Measurements from ENCODE around the gene SCT.

Gene SCT

DNA sequence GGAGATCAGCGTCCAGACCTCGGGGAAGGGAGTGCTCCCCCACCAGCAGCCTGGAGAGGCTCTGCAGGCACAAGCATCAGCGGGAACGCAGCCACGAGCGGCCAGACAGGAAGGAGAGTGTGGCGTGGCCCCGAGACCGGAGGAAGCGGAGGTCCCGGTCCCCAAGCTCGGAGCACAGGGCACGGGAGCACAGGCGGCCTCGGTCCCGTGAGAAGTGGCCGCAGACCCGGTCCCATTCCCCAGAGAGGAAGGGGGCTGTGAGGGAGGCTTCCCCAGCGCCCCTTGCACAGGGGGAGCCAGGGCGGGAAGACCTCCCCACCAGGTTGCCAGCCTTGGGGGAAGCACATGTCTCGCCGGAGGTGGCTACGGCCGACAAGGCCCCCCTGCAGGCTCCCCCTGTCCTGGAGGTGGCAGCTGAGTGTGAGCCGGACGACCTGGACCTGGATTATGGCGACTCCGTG lies 18.2 kb downstream of the SCT start:
- no peak for DNase-seq (ENCODE audit: low read depth)
- H3K4me3 ChIP-seq (ENCODE audit: low read depth, low read length) = no peak overlapping the region
- TF ChIP-seq, protein P1, sequence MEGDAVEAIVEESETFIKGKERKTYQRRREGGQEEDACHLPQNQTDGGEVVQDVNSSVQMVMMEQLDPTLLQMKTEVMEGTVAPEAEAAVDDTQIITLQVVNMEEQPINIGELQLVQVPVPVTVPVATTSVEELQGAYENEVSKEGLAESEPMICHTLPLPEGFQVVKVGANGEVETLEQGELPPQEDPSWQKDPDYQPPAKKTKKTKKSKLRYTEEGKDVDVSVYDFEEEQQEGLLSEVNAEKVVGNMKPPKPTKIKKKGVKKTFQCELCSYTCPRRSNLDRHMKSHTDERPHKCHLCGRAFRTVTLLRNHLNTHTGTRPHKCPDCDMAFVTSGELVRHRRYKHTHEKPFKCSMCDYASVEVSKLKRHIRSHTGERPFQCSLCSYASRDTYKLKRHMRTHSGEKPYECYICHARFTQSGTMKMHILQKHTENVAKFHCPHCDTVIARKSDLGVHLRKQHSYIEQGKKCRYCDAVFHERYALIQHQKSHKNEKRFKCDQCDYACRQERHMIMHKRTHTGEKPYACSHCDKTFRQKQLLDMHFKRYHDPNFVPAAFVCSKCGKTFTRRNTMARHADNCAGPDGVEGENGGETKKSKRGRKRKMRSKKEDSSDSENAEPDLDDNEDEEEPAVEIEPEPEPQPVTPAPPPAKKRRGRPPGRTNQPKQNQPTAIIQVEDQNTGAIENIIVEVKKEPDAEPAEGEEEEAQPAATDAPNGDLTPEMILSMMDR (IDR thresholded peaks at IDR 0.05; ENCODE audit: control insufficient read depth, extremely low read depth, insufficient read depth) = no peak

DNA sequence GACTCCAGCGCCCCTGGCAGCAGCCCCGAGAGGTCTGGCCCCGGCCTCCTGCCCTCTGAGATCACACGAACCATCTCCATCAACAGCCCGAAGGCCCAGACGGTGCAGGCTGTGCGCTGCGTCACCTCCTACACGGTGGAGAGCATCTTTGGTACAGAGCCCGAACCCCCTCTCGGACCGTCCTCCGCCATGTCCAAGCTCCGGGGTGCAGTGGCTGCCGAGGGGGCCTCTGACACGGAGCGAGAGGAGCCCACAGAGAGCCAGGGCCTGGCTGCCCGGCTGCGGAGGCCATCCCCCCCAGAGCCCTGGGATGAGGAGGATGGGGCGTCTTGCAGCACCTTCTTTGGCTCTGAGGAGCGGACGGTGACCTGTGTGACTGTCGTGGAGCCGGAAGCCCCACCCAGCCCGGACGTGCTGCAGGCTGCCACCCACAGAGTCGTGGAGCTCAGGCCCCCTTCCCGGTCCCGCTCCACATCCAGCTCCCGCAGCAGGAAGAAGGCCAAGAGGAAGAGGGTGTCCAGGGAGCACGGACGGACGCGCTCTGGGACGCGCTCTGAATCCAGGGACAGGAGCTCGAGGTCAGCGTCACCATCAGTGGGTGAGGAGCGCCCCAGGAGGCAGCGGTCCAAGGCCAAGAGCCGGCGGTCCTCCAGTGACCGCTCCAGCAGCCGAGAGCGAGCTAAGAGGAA lies 18.9 kb downstream of the SCT start:
- DNase-seq (ENCODE audit: low read depth) = no peak
- TF ChIP-seq, protein P1 (IDR thresholded peaks at IDR 0.05; ENCODE audit: control insufficient read depth, extremely low read depth, insufficient read depth) = no peak
- no peak overlapping the region for H3K4me3 ChIP-seq (ENCODE audit: low read depth, low read length)

DNA sequence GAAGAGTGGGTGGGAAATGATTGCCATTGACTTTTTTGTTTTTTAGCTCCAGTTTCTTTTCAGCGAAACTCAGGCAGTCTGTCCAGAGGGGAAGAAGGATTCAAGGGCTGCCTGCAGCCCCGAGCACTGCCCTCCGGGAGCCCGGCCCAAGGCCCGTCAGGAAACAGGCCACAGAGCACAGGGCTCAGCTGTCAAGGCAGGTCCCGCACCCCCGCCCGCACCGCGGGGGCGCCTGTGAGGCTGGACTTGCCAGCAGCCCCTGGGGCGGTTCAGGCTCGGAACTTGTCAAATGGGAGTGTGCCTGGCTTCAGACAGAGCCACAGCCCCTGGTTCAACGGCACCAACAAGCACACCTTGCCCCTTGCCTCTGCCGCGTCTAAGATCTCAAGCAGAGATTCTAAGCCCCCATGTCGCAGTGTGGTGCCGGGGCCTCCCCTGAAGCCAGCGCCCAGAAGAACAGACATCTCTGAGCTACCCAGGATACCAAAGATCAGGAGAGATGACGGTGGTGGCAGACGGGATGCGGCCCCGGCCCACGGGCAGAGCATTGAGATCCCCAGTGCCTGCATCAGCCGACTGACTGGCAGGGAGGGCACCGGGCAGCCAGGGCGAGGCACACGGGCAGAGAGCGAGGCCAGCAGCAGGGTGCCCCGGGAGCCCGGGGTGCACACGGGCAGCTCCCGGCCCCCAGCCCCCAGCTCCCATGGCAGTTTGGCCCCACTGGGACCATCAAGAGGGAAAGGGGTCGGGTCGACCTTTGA lies 19.8 kb downstream of the SCT start:
- TF ChIP-seq, protein P1 (IDR thresholded peaks at IDR 0.05; ENCODE audit: control insufficient read depth, extremely low read depth, insufficient read depth) = no peak
- H3K4me3 ChIP-seq (ENCODE audit: low read depth, low read length) = no peak overlapping the region
- DNase-seq (ENCODE audit: low read depth) = no peak

DNA sequence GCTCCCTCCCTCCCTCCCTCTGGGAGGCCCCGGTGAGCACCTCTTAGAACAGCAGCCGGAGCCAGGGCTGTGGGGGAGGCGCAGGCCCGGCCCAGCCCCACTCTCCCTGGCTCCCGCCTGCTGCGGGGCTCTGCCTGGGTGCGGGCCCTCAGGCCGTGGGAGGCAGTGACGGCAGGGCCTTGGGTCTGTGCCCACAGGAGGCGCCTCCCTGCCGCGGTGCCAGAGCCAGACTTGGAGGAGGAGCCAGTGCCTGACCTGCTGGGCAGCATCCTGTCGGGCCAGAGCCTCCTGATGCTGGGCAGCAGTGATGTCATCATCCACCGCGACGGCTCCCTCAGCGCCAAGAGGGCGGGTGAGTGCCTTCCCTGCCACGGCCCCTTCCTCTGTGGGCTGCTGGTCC lies 20.7 kb downstream of the SCT start:
- TF ChIP-seq, protein P1 (IDR thresholded peaks at IDR 0.05; ENCODE audit: control insufficient read depth, extremely low read depth, insufficient read depth) = no peak
- H3K4me3 ChIP-seq (ENCODE audit: low read depth, low read length) = no peak overlapping the region
- peak; percentile 85 for DNase-seq (ENCODE audit: low read depth)

DNA sequence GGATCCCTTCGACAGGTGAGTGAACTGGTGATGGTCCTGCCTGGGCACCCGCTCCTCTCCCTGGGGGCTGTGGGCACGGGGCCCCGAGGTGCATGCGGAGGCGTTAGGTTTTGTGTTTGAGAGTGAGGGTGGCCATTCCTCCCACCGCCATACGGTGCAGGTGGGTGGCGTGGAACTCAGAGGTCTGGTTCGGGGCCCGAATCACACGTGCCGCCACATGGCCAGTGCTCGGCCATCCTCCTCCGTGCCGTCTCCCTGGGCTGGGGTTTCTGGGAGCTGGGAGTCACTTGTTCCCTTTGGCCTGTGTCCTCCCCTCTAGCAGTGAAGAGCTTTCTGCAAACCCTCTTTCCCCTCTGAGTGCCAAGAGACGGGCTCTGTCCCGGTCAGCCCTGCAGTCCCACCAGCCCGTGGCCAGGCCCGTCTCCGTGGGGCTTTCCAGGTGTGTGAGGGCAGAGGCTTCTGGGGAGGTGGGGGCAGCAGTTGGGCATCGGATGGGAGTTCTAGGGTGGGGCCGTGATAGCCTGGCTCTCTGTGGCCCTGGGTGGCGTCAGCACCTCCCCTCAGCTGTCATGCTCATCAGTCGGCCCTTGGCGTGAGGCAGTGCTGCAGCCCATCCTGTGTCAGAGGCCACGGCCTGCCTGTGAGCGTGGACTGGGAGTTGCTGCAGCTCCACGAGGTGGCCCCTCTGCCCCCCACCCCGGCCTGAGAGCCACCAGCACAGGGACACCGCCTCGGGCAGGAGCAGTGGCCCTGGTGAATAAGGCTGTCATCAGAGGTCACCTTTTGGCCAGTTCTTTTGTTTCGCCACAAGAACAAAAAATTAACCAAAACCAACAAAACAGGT lies 21.5 kb downstream of the SCT start:
- no peak for DNase-seq (ENCODE audit: low read depth)
- H3K4me3 ChIP-seq (ENCODE audit: low read depth, low read length) = no peak overlapping the region
- TF ChIP-seq, protein P1 (IDR thresholded peaks at IDR 0.05; ENCODE audit: control insufficient read depth, extremely low read depth, insufficient read depth) = no peak

DNA sequence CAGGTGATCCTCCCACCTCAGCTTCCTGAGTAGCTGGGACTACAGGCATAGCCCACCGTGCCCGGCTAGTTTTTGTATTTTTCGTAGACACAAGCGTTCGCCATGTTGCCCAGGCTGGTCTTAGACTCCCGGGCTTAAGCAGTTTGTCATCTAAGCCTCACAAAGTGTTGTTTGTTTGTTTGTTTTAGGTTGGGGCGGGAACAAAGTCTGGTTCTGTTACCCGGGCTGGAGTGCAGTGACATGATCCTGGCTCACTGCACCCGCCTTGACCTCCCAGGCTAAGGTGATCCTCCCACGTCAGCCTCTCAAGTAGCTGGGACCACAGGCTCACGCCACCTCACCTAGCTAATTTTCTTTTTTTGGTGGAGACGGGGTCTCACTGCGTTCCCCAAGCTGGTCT lies 23.8 kb downstream of the SCT start:
- no peak overlapping the region for H3K4me3 ChIP-seq (ENCODE audit: low read depth, low read length)
- TF ChIP-seq, protein P1 (IDR thresholded peaks at IDR 0.05; ENCODE audit: control insufficient read depth, extremely low read depth, insufficient read depth) = no peak
- no peak for DNase-seq (ENCODE audit: low read depth)

Data from LNCaP clone FGC (cell line).